ENCODE results near the gene ST3GAL6. TPM values are rescaled to one million over a fixed set of nuclear protein-coding genes. Genes with fewer than 3 reads are reported as not detected.

Gene ST3GAL6
- total RNA-seq, 1 donor from 2014 or later, result not detected

GRCh38 chr3:98779541-98780335 is 16.6 kb downstream of the ST3GAL6 start:
- Mint-ChIP-seq H3K9me3 (no peaks in the 10 kb centered on the region), H3K36me3 (ENCODE audit: low read depth) (no peaks in the 10 kb centered on the region), H3K27ac (no peak overlapping the region), H3K4me1 (no peaks in the 10 kb centered on the region), H3K4me3 (no peak overlapping the region), H3K27me3 (no peaks in the 10 kb centered on the region)
- ATAC-seq (ENCODE audit: low read depth) (no peak), DNase-seq (no peak)
- intact Hi-C loops (cut with micrococcal nuclease), result no loop called here
- ChIA-PET POLR2A (no interaction called here), CTCF (no interaction called here)
- TF ChIP-seq CTCF (IDR thresholded peaks at IDR 0.05), result no peak

- no peak for DNase-seq
- intact Hi-C loops (cut with micrococcal nuclease), result no loop called here
- ATAC-seq (ENCODE audit: low read depth), result no peak
- Mint-ChIP-seq H3K9me3 (no peaks in the 10 kb centered on the region), H3K4me1 (no peaks in the 10 kb centered on the region), H3K27ac (no peak overlapping the region), H3K36me3 (ENCODE audit: low read depth) (no peaks in the 10 kb centered on the region), H3K4me3 (no peak overlapping the region), H3K27me3 (no peaks in the 10 kb centered on the region)
- ChIA-PET CTCF (no interaction called here), POLR2A (no interaction called here)
- no peak for TF ChIP-seq CTCF (IDR thresholded peaks at IDR 0.05)
These were observed 17.2 kb downstream of the ST3GAL6 start for GRCh38 chr3:98780343-98780742.

- Mint-ChIP-seq H3K27me3 (no peaks in the 10 kb centered on the region), H3K4me1 (no peaks in the 10 kb centered on the region), H3K4me3 (no peak overlapping the region), H3K36me3 (ENCODE audit: low read depth) (no peaks in the 10 kb centered on the region), H3K9me3 (no peaks in the 10 kb centered on the region), H3K27ac (no peak overlapping the region)
- no peak for TF ChIP-seq CTCF (IDR thresholded peaks at IDR 0.05)
- ChIA-PET CTCF (no interaction called here), POLR2A (no interaction called here)
- intact Hi-C loops (cut with micrococcal nuclease), result no loop called here
- DNase-seq (no peak), ATAC-seq (ENCODE audit: low read depth) (no peak)
These were observed 19.8 kb downstream of the ST3GAL6 start for GRCh38 chr3:98782824-98783500.

- no peak for TF ChIP-seq CTCF (IDR thresholded peaks at IDR 0.05)
- DNase-seq (no peak), ATAC-seq (ENCODE audit: low read depth) (no peak)
- Mint-ChIP-seq H3K36me3 (ENCODE audit: low read depth) (no peaks in the 10 kb centered on the region), H3K27me3 (no peaks in the 10 kb centered on the region), H3K4me3 (no peak overlapping the region), H3K9me3 (no peaks in the 10 kb centered on the region), H3K4me1 (no peaks in the 10 kb centered on the region), H3K27ac (no peak overlapping the region)
- ChIA-PET POLR2A (interaction anchor here (0.6 kb wide), 1 partner anchor 819 kb away, joined by 6 read pairs; no protein-coding TSS in a partner anchor), CTCF (no interaction called here)
- intact Hi-C loops (cut with micrococcal nuclease), result no loop called here
These were observed 20.9 kb downstream of the ST3GAL6 start for GRCh38 chr3:98784042-98784441.

- Mint-ChIP-seq H3K9me3 (no peaks in the 10 kb centered on the region), H3K36me3 (ENCODE audit: low read depth) (no peaks in the 10 kb centered on the region), H3K27ac (no peak overlapping the region), H3K27me3 (no peaks in the 10 kb centered on the region), H3K4me1 (no peaks in the 10 kb centered on the region), H3K4me3 (no peak overlapping the region)
- ChIA-PET POLR2A (no interaction called here), CTCF (no interaction called here)
- ATAC-seq (ENCODE audit: low read depth) (no peak), DNase-seq (no peak)
- no peak for TF ChIP-seq CTCF (IDR thresholded peaks at IDR 0.05)
- intact Hi-C loops (cut with micrococcal nuclease), result no loop called here
These were observed 21.8 kb downstream of the ST3GAL6 start for GRCh38 chr3:98784666-98785600.
